Neural crest cell (in vitro differentiated cells): ENCODE data around the gene ZDHHC21. TPM values are rescaled to one million over a fixed set of nuclear protein-coding genes. Genes with fewer than 3 reads are reported as not detected.
A peak's percentile ranks its signal among the peaks of the same experiment; 100 is the strongest.

ENCODE experiments used
- DNase-seq: peaks from one replicate; pipeline ENCODE4 v3.0.0; 2021; ENCODE audit warnings: low read depth, mixed read lengths, low spot score
- H3K27ac Mint-ChIP-seq: one replicate; pipeline ENCODE4 v1.8.0; 2021; ENCODE audit warnings: mild to moderate bottlenecking, mixed read lengths; ENCODE audit not compliant: unreplicated experiment
- H3K27me3 Mint-ChIP-seq: 2 replicates; pipeline ENCODE4 v1.8.0; 2021; ENCODE audit warnings: low read depth, mild to moderate bottlenecking, mixed read lengths
- H3K36me3 Mint-ChIP-seq: 2 replicates; pipeline ENCODE4 v1.8.0; 2021; ENCODE audit warnings: low read depth, mild to moderate bottlenecking, mixed read lengths
- H3K4me1 Mint-ChIP-seq: 2 replicates; pipeline ENCODE4 v1.8.0; 2021; ENCODE audit warnings: mixed read lengths
- H3K4me3 Mint-ChIP-seq: one replicate; pipeline ENCODE4 v1.8.0; 2021; ENCODE audit warnings: mild to moderate bottlenecking, mixed read lengths
- H3K9me3 Mint-ChIP-seq: 2 replicates; pipeline ENCODE4 v1.8.0; 2021; ENCODE audit warnings: mixed read lengths
- long read RNA-seq: library from polyadenylated mRNA; unstranded; transcript quantifications from one replicate; pipeline ENCODE4 v2.0.0, GENCODE V29; 2020
- total RNA-seq: library from RNA; stranded (reverse); gene quantifications from 2 replicates; pipeline ENCODE4 v1.2.1, GENCODE V29; 2021
- TF ChIP-seq, protein P1 (sequence below): fragments of 200-600 bp; sonication (generic); conservative IDR thresholded peaks from 2 replicates; pipeline ENCODE4 v1.5.0; 2021; ENCODE audit warnings: antibody characterized with exemption, mild to moderate bottlenecking

The ZDHHC21 gene, protein sequence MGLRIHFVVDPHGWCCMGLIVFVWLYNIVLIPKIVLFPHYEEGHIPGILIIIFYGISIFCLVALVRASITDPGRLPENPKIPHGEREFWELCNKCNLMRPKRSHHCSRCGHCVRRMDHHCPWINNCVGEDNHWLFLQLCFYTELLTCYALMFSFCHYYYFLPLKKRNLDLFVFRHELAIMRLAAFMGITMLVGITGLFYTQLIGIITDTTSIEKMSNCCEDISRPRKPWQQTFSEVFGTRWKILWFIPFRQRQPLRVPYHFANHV
- 13.2 and 13.8 TPM in 2 replicates for total RNA-seq
- long read RNA-seq, full-length matches to known transcripts: 6 of 10 reads
- long read RNA-seq, partial matches to known transcripts: 1 of 10 reads
- long read RNA-seq, other reads (novel, unspliced or antisense): 3 of 10 reads

DNA sequence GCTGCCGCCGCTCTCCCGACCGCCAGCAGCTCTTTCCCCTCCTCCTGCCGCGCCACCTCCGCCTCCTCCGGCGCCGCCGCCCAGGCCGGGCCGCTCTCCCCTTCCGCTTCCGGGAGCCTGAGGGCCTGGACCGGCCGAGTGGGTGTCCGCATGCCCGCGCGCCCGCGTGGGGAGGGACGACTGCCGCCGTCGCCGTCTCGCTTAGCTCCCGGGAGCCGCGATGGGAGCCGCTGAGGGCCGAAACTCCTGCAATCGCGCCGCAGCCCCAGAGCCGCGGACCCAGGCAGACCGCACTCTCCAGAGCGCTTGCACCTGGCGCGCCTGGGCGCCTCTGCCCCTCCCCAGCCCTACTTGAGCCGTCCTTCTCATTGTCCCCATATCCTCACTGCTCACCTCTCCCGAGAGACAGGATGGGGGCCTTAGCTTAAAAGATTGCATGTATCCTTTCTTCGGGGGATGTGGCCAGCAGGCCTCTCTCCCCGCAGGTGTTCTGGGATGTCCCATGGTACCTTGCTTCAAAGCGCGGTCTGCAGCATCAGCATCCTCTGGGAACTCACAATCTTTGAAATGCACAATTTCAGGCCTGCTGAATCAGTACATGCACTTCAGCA lies at the start of gene ZDHHC21:
TSS of gene ZDHHC21 (minus strand) at position 182 of the 611 bp plus-strand sequence. CDS start 19,092 bp downstream, outside the sequence.
- TF ChIP-seq, protein P1, sequence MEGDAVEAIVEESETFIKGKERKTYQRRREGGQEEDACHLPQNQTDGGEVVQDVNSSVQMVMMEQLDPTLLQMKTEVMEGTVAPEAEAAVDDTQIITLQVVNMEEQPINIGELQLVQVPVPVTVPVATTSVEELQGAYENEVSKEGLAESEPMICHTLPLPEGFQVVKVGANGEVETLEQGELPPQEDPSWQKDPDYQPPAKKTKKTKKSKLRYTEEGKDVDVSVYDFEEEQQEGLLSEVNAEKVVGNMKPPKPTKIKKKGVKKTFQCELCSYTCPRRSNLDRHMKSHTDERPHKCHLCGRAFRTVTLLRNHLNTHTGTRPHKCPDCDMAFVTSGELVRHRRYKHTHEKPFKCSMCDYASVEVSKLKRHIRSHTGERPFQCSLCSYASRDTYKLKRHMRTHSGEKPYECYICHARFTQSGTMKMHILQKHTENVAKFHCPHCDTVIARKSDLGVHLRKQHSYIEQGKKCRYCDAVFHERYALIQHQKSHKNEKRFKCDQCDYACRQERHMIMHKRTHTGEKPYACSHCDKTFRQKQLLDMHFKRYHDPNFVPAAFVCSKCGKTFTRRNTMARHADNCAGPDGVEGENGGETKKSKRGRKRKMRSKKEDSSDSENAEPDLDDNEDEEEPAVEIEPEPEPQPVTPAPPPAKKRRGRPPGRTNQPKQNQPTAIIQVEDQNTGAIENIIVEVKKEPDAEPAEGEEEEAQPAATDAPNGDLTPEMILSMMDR: no peak
- peak within 1 kb of the TSS; percentile 97 for H3K4me3 Mint-ChIP-seq
- peaks cover 2% of the 10 kb centered on the region for H3K36me3 Mint-ChIP-seq
- H3K27ac Mint-ChIP-seq: peak within 1 kb of the TSS; percentile 97
- no peaks in the 10 kb centered on the region for H3K9me3 Mint-ChIP-seq
- peaks cover 28% of the 10 kb centered on the region for H3K4me1 Mint-ChIP-seq
- no peaks in the 10 kb centered on the region for H3K27me3 Mint-ChIP-seq
- peak; percentile 57 for DNase-seq

- DNase-seq: no peak
- Mint-ChIP-seq H3K4me3 (no peak overlapping the region), H3K27ac (no peak overlapping the region), H3K36me3 (peaks cover 22% of the 10 kb centered on the region), H3K27me3 (no peaks in the 10 kb centered on the region), H3K9me3 (peaks cover 3% of the 10 kb centered on the region), H3K4me1 (no peaks in the 10 kb centered on the region)
- TF ChIP-seq, protein P1: no peak
Measured at GRCh38 chr9:14741369-14741768, 48.1 kb upstream of the ZDHHC21 start.

DNA sequence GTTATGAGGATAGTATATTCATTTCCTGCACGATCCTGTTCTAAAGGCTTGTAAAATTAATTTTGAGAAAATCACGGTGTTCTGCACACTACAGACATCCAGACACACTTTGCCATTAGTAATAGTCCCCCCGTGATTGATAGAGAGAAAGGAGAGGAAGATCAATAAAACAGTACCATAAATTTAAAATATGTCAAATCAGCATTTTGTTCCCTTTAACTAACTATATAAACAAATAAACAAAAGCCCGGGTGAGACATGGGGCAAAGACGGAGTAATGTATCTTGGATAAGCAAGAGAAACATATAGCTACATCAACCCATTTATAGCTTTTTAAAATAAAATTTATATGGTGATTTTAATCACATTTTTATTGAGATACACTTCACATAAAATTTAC lies 39.9 kb upstream of the ZDHHC21 start:
- H3K4me3 Mint-ChIP-seq: no peak overlapping the region
- H3K4me1 Mint-ChIP-seq: no peaks in the 10 kb centered on the region
- H3K36me3 Mint-ChIP-seq: peaks cover 19% of the 10 kb centered on the region
- TF ChIP-seq, protein P1: no peak
- no peaks in the 10 kb centered on the region for H3K9me3 Mint-ChIP-seq
- H3K27me3 Mint-ChIP-seq: no peaks in the 10 kb centered on the region
- H3K27ac Mint-ChIP-seq: no peak overlapping the region
- DNase-seq: no peak

GRCh38 chr9:14731294-14731981 lies 38.2 kb upstream of the ZDHHC21 start:
- no peaks in the 10 kb centered on the region for H3K9me3 Mint-ChIP-seq
- TF ChIP-seq, protein P1: no peak
- no peak overlapping the region for H3K27ac Mint-ChIP-seq
- H3K36me3 Mint-ChIP-seq: peaks cover 18% of the 10 kb centered on the region
- no peaks in the 10 kb centered on the region for H3K4me1 Mint-ChIP-seq
- H3K27me3 Mint-ChIP-seq: no peaks in the 10 kb centered on the region
- no peak overlapping the region for H3K4me3 Mint-ChIP-seq
- no peak for DNase-seq

DNA sequence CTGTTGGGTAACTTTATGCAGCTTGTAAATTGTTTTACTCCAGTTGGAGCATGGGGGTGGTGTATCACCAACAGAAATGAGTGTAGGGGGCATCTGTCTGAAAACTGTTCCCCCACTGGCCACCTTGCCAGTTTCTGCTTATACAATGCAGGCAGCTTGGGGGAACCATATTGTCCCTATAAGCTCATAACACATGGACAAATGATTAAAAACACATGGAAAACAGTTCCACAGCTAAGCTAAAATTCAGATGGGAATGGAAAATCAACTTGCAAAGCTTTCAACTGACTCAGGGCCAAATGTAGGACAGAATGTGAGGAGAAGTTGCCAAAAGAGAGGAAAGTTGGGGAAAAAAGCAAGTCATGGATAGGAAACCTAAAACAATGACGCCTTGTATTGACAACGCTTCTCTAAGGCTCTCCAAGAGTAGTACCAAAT lies 37.2 kb upstream of the ZDHHC21 start:
- DNase-seq: no peak
- Mint-ChIP-seq H3K9me3 (no peaks in the 10 kb centered on the region), H3K36me3 (peaks cover 16% of the 10 kb centered on the region)

More for the DNA sequence above, 37.2 kb upstream of the ZDHHC21 start:
- Mint-ChIP-seq H3K4me1 (no peaks in the 10 kb centered on the region), H3K4me3 (no peak overlapping the region), H3K27me3 (no peaks in the 10 kb centered on the region), H3K27ac (no peak overlapping the region)
- TF ChIP-seq, protein P1: no peak
